ENCODE measurements around the gene SGMS1.
"Not testable (repeated sequence)": the region's sequence is repeated elsewhere in the genome, so short reads cannot be mapped to it uniquely, and the experiment has no call there.

Gene SGMS1

DNA sequence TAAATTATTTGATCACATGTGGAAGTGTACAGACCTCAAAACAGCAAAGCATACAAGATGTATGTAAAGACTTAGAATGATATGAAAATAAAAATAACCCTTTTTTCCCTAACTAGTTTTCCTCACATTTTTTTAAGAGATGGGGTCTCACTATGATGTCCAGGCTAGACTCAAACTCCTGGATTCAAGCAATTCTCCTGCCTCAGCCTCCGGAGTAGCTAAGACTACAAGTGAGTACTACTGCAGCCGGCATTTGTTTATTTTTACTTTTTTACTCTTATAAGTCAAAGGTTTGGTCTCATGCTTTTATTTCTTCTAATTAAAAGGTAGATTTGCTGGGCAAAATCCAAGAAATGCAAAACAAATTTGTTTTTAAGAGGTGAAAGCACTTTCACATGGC lies 248.0 kb downstream of the SGMS1 start:
- DNase-seq (ENCODE audit: low read depth, low spot score), result no peak

DNA sequence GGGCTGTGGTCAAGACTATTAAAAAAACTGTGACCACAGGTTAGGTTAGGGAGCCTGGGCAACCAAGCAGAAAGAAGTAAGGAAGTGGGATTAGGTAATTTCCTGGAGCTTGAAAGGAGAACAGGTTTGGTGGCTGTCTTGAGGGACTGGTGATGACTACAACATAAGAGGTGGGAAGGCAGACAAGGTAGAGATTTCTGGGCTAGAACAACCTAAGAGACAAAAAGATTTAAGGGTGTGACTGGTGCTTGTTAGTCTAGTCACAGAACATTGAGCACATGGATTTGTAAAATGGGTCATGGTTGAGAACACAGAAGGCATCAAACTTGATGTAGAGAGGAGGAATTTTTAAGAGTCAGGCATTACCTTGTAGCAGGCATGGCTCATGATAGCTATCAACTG lies 248.7 kb downstream of the SGMS1 start:
- no peak for DNase-seq (ENCODE audit: low read depth, low spot score)

DNA sequence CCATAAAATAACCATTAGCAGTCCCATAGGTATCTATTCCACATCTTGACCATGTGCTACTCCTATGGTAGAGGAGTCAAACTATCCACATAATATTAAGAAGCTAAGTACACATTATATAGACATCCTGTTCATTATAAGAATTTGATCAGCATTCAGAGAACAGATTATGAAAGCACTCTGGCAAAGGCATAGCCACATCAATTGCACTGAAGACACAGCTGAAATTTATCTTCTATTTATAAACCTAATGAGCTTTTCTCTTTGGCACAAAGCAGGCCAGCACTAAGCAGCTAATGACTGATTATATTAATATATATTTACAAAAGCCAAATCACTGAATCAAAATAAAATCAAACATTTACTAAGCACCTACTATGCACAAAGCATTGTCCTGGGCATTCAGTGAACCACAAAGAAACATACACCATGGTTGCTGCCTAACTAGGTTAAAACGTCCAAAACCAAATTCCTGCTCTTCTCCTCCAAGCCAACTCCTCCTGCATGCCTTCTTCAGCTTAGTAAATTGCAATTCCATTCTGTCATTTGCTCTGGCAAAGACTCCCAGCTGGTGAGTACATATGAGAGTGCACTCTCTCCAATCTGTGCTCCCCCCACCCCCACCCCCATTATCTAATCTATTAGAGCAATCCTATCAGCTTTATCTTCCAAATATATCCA lies 249.8 kb downstream of the SGMS1 start:
- DNase-seq (ENCODE audit: low read depth, low spot score), result no peak

- no peak for DNase-seq (ENCODE audit: low read depth, low spot score)
Observed at GRCh38 chr10:50369931-50370330, 253.8 kb downstream of the SGMS1 start.

GRCh38 chr10:50367732-50368131 lies 256.0 kb downstream of the SGMS1 start:
- DNase-seq (ENCODE audit: low read depth, low spot score), result no peak

DNA sequence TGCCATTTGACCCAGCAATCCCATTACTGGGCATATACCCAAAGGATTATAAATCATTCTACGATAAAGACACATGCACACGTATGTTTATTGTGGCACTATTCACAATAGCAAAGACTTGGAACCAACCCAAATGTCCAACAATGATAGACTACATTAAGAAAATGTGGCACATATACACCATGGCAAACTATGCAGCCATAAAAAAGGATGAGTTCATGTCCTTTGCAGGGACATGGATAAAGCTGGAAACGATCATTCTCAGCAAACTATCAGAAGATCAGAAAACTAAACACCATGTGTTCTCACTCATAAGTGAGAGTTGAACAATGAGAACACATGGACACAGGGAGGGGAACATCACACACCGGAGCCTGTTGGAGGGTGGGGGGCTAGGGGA lies 257.3 kb downstream of the SGMS1 start:
- DNase-seq (ENCODE audit: low read depth, low spot score), result not testable (repeated sequence)

GRCh38 chr10:50364730-50365129 lies 259.0 kb downstream of the SGMS1 start:
- DNase-seq (ENCODE audit: low read depth, low spot score), result not testable (repeated sequence)

DNA sequence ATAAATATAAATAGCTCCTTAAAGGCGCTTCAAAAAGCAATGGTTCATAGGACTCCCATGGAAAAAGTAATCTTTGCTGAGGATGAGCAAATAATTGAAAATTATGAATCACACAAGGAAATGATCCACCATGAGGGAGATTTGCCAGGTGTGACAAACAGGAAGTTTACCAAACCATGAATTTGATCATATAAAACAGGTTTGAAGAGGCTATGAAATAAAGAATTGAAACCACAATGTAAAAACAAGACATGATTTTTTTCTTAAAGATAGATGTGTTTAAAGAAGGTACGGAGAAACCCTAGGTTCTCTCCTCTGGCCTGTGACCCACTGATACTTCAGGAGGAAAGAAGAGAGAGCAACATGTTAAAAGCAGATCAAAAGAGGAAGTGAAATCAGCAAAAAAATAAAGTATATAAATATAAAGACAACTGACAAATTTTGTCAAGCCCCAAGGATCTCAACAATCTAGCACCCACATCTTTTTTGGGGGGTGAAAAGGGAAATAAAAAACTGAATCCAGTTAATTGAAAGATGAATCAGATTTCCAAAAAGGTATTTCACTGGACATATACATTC lies 261.1 kb downstream of the SGMS1 start:
- DNase-seq (ENCODE audit: low read depth, low spot score), result no peak

GRCh38 chr10:50361946-50362345 lies 261.8 kb downstream of the SGMS1 start:
- DNase-seq (ENCODE audit: low read depth, low spot score), result no peak

GRCh38 chr10:50360077-50360850 lies 263.5 kb downstream of the SGMS1 start:
- DNase-seq (ENCODE audit: low read depth, low spot score), result no peak

DNA sequence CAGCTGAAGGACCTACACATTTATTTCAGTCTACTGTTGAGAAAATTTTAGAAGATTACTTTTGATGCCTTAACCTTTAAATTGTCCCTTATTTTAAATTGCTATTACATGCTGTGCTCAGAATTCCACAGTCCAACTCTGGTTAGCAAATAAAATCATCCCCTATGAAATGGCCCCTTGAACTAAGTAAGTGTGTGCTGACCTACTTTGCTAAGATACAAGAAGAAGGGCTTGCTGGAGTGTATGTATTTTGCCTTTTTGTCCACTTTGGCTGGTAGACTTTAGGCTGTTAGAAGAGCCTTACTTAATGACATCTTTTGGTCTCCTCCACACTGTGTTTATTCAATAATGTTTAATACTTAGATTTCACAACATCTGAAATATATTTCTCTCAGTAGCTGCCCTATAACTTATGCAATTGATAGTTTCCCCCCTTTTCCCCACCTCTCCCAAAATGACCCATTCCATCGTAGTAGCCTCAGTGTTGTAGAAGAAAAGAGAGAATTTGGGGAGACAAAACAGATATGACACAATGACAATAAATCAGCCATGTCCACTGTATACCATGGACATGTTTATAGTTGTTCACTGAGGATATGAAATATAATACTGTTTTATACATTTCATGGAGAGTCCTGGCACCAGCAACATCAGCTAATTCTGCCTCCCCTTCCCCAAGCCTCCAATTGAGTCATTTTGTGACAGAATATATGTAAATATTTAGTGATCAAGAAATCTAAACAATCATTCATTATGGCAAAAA lies 264.6 kb downstream of the SGMS1 start:
- DNase-seq (ENCODE audit: low read depth, low spot score), result no peak

DNA sequence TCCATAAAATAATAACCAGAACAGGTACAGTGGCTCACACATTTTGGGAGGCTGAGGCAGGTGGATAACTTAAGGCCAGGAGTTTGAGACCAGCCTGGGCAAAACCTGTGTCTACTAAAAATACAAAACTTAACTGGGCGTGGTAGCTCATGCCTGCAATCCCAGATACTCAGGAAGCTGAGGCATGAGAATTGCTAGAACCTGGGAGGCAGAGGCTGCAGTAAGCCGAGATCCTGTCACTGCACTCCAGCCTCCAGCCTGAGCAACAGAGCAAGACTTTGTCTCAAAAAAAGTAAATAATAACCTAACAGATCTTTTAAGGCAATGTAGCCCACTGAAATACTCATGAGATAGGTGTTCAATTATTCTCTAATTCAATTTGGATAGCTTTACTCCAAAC lies 265.3 kb downstream of the SGMS1 start:
- DNase-seq (ENCODE audit: low read depth, low spot score), result no peak

DNA sequence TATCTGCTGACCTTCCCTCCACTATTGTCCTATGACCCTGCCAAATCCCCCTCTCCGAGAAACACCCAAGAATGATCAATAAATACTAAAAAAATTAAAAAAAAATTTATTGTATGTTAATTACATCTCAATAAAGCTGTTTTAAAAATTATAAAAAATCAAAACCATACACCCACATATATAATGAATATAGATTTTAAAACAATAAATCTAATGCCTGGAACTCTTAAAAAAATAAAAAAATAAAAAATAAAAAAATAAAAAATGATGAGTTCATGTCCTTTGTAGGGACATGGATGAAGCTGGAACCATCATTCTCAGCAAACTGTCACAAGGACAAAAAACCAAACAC lies 267.3 kb downstream of the SGMS1 start:
- DNase-seq (ENCODE audit: low read depth, low spot score), result not testable (repeated sequence)

- DNase-seq (ENCODE audit: low read depth, low spot score), result not testable (repeated sequence)
Observed at GRCh38 chr10:50355693-50356480, 267.9 kb downstream of the SGMS1 start.

DNA sequence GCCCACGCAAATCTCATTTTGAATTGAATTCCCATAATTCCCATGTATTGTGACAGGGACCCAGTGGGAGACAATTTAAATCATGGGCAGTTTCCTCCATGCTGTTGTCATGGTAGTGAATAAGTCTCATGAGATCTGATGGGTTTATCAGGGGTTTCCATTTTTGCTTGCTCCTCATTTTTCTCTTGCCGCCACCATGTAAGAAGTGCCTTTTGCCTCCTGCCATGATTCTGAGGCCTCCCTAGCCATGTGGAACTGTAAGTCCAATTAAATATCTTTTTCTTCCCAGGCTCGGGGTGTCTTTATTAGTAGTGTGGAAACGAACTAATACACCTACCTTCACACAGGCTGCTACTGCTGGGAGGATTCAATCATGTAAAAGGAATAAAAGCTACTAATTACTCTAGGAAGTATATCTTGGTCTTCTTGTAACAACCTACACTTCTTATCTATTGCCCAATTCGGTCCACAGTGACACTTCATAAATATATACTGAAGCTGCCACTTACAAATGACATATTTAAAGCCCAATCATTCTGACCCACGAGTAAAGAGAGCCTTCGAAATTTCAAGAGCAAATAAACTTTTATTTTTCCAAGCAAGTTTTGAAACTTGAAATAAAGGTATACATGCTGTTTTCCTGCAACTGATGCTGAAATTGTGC lies 272.1 kb downstream of the SGMS1 start:
- no peak for DNase-seq (ENCODE audit: low read depth, low spot score)

DNA sequence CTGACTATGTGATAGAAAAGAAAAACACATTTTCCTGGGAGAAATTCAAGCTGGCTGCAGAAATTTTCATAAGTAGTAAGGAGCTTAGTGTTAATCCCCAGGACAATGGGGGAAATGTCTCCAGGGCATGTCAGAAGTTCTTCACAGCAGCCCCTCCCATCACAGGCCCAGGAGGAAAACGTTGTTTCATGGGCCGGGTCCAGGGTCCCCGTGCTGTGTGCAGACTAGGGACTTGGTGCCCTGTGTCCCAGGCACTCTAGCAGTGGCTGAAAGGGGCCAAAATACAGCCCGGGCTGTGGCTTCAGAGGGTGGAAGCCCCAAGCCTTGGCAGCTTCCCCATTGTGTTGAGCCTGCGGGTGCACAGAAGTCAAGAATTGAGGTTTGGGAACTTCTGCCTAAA lies 273.4 kb downstream of the SGMS1 start:
- DNase-seq (ENCODE audit: low read depth, low spot score), result no peak

DNA sequence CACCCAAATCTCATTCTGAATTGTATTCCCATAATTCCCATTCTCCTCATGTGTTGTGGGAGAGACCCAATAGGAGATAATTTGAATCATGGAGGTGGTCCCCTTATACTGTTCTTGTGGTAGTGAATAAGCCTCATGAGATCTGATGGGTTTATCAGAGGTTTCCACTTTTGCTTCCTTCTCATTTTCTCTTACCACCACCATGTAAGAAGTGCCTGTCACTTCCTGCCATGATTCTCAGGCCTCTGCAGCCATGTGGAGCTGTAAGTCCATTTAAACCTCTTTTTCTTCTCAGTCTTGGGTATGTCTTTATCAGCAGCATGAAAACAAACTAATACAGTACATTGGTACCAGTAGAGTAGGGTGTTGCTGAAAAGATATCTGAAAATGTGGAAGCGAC lies 274.2 kb downstream of the SGMS1 start:
- no peak for DNase-seq (ENCODE audit: low read depth, low spot score)

GRCh38 chr10:50347394-50347802 lies 276.4 kb downstream of the SGMS1 start:
- DNase-seq (ENCODE audit: low read depth, low spot score), result no peak

DNA sequence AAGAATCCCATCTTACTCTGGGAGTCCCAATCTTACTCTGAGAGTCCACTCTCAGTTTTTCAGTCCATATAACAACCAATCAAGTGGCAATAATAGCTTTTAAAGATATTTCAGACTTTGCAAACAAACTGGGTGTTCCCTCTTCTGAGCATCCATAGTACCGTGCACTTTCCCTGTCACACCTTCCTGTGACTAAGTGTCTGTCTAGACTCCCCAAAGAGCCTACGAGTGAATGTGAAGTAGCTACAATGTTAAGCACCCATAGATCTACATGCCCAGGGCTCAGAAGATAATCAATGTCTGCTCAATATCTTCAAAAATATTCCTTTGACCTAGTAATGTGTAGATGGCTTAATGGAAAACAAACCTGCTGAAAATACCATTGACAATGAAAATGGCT lies 276.8 kb downstream of the SGMS1 start:
- no peak for DNase-seq (ENCODE audit: low read depth, low spot score)

DNA sequence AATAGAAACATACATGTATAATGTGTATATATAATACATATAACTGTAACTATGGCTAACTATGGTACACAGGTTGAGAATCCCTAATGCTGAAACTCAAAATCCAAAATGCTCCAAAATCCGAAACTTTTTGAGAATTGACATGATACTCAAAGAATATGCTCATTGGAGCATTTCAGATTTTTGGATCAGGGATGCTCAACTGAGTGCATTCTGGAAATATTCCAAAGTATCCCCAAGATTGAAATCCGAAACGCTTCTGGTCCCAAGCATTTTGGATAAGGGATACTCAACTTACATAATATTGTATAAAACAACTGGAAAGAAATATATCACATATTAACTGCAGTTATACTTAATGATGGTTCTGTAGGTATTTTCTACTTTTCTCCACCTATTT lies 278.2 kb downstream of the SGMS1 start:
- DNase-seq (ENCODE audit: low read depth, low spot score), result no peak
